Measurements from ENCODE around the gene MAP2K4.
"Not testable (repeated sequence)": the region's sequence is repeated elsewhere in the genome, so short reads cannot be mapped to it uniquely, and the experiment has no call there.

MAP2K4 gene

GRCh38 chr17:12020642-12021622 lies at the start of gene MAP2K4:
Gene MAP2K4 (plus strand): TSS chr17:12020877. CDS start chr17:12020887, 10 bp downstream.
- peak; percentile 76 for DNase-seq

GRCh38 chr17:11972741-11973140 lies 47.9 kb upstream of the MAP2K4 start:
- DNase-seq, result not testable (repeated sequence)

GRCh38 chr17:11979795-11980194 lies 40.9 kb upstream of the MAP2K4 start:
- no peak for DNase-seq

- DNase-seq, result no peak
These were observed 39.9 kb upstream of the MAP2K4 start for GRCh38 chr17:11980813-11981212.

GRCh38 chr17:11981862-11982261 lies 38.8 kb upstream of the MAP2K4 start:
- no peak for DNase-seq

- no peak for DNase-seq
These were observed 34.3 kb upstream of the MAP2K4 start for GRCh38 chr17:11986179-11986941.

- DNase-seq, result peak; percentile 0
These were observed 33.7 kb upstream of the MAP2K4 start for GRCh38 chr17:11986942-11987329.

- DNase-seq, result no peak
These were observed 30.2 kb upstream of the MAP2K4 start for GRCh38 chr17:11990363-11990983.

- DNase-seq, result no peak
These were observed 29.2 kb upstream of the MAP2K4 start for GRCh38 chr17:11991461-11991860.

- DNase-seq, result no peak
These were observed 23.9 kb upstream of the MAP2K4 start for GRCh38 chr17:11996722-11997146.

GRCh38 chr17:11997147-11997971 lies 23.3 kb upstream of the MAP2K4 start, which contains the start of gene ZNF18:
Gene ZNF18 (minus strand): TSS chr17:11997475. CDS start chr17:11992829, 4,646 bp downstream.
- peak; percentile 89 for DNase-seq

GRCh38 chr17:11997972-11998233 lies 22.8 kb upstream of the MAP2K4 start:
- DNase-seq, result no peak

GRCh38 chr17:11999696-12000095 lies 21.0 kb upstream of the MAP2K4 start:
- DNase-seq, result no peak

GRCh38 chr17:12007466-12007865 lies 13.2 kb upstream of the MAP2K4 start:
- DNase-seq, result no peak

GRCh38 chr17:12021623-12022140 lies 1.0 kb downstream of the MAP2K4 start:
- DNase-seq, result no peak

- no peak for DNase-seq
These were observed 1.6 kb downstream of the MAP2K4 start for GRCh38 chr17:12022310-12022709.

- DNase-seq, result no peak
These were observed 3.6 kb downstream of the MAP2K4 start for GRCh38 chr17:12024327-12024726.

GRCh38 chr17:12027658-12028057 lies 7.0 kb downstream of the MAP2K4 start:
- no peak for DNase-seq

GRCh38 chr17:12028611-12029010 lies 7.9 kb downstream of the MAP2K4 start:
- no peak for DNase-seq

GRCh38 chr17:12034538-12034937 lies 13.9 kb downstream of the MAP2K4 start:
- no peak for DNase-seq

- no peak for DNase-seq
These were observed 15.0 kb downstream of the MAP2K4 start for GRCh38 chr17:12035673-12036072.

- DNase-seq, result no peak
These were observed 17.3 kb downstream of the MAP2K4 start for GRCh38 chr17:12037970-12038369.

Data from NCI-H1436 (cell line).